OCI-LY1 (cell line): ENCODE results near the gene IZUMO2.
"Not testable (repeated sequence)": the region's sequence is repeated elsewhere in the genome, so short reads cannot be mapped to it uniquely, and the experiment has no call there.

Experiments
- CTCF ChIP-seq: fragments of 200-600 bp; sonication (generic), shearing (Covaris generic); IDR thresholded peaks from 2 replicates; pipeline ENCODE4 v1.5.1; 2017; ENCODE audit warnings: mild to moderate bottlenecking, antibody characterized with exemption, low read length, moderate library complexity, mixed read lengths
- EZH2 ChIP-seq: fragments of 200-600 bp; sonication (generic), shearing (Covaris generic); IDR thresholded peaks from 2 replicates; pipeline ENCODE4 v1.8.0; 2017; ENCODE audit warnings: borderline replicate concordance, mixed run types, mild to moderate bottlenecking, antibody characterized with exemption, low read length, moderate library complexity, mixed read lengths

- TF ChIP-seq CTCF, EZH2: not testable (repeated sequence)
These were observed 28.0 kb downstream of the IZUMO2 start for GRCh38 chr19:50134777-50135719.
